ENCODE data around the gene ERBB4. TPM values are rescaled to one million over a fixed set of nuclear protein-coding genes. Genes with fewer than 3 reads are reported as not detected.

Gene ERBB4
- polyA plus RNA-seq, 2 of the 4 experiments (the other 2 are of a cell fraction): not detected

GRCh38 chr2:211996857-211997256 lies 541.7 kb downstream of the ERBB4 start:
- ATAC-seq (no peak), DNase-seq (ENCODE audit: low read depth in 1 of 2, low spot score in 1 of 2) (no peak), FAIRE-seq (no peak)
- Histone ChIP-seq H3K27ac (no peak overlapping the region), H3K4me1 (no peaks in the 10 kb centered on the region), H3K4me2 (no peak overlapping the region), H3K9me3 (no peaks in the 10 kb centered on the region), H3K4me3 (no peak overlapping the region)
- WGBS (ENCODE audit: missing lambda C conversion rate): 29% methylated on average over 4 of the region's 4 CpGs
- TF ChIP-seq SREBF2 (IDR thresholded peaks at IDR 0.05) (no peak), RARB (CRISPR knock-in tag; IDR thresholded peaks at IDR 0.05) (no peak), REST (IDR thresholded peaks at IDR 0.05) (no peak)
- POLR2A ChIA-PET: no interaction called here
- CTCF ChIA-PET: no interaction called here

GRCh38 chr2:211994806-211995205 lies 543.8 kb downstream of the ERBB4 start:
- H3K27ac ChIP-seq: no peak overlapping the region
- 37% methylated on average over 2 of the region's 2 CpGs for whole genome bisulfite sequencing (ENCODE audit: missing lambda C conversion rate)
- DNase-seq (ENCODE audit: low read depth in 1 of 2, low spot score in 1 of 2) (no peak), ATAC-seq (no peak), FAIRE-seq (no peak)
- ChIA-PET POLR2A (no interaction called here), CTCF (no interaction called here)
- H3K4me3 ChIP-seq: no peak overlapping the region
- H3K9me3 ChIP-seq: no peaks in the 10 kb centered on the region
- no peak overlapping the region for H3K4me2 ChIP-seq
- TF ChIP-seq EP300 (IDR thresholded peaks at IDR 0.05) (no peak), NR3C1 (IDR thresholded peaks at IDR 0.05) (no peak), NFE2L2 (conservative IDR thresholded peaks at IDR 0.05; ENCODE audit: low read length) (no peak), ZNF302 (CRISPR knock-in tag; IDR thresholded peaks at IDR 0.05) (no peak), KDM5A (IDR thresholded peaks at IDR 0.05) (no peak), FOSL2 (IDR thresholded peaks at IDR 0.05) (no peak), FOSL2 (CRISPR knock-in tag; IDR thresholded peaks at IDR 0.05) (no peak), KDM1A (IDR thresholded peaks at IDR 0.05; ENCODE audit: low read depth) (no peak), MAX (IDR thresholded peaks at IDR 0.05) (no peak), BHLHE40 (IDR thresholded peaks at IDR 0.05; ENCODE audit: low read depth, low read length) (no peak), USF2 (IDR thresholded peaks at IDR 0.05) (no peak), CBX8 (IDR thresholded peaks at IDR 0.05) (no peak), PHF8 (IDR thresholded peaks at IDR 0.05; ENCODE audit: borderline replicate concordance, low read depth) (no peak), JUNB (IDR thresholded peaks at IDR 0.05) (no peak), RFX5 (IDR thresholded peaks at IDR 0.05) (no peak), TFCP2L1 (CRISPR knock-in tag; IDR thresholded peaks at IDR 0.05) (no peak), ATOH8 (CRISPR knock-in tag; IDR thresholded peaks at IDR 0.05; ENCODE audit: low read depth) (no peak)
- no peaks in the 10 kb centered on the region for H3K4me1 ChIP-seq

- ChIA-PET CTCF (no interaction called here), POLR2A (no interaction called here)
- TF ChIP-seq EHF (CRISPR knock-in tag; IDR thresholded peaks at IDR 0.05): no peak
- 11% methylated on average over 1 of the region's 1 CpG for WGBS (ENCODE audit: missing lambda C conversion rate)
- no peak for DNase-seq (ENCODE audit: low read depth in 1 of 2, low spot score in 1 of 2)
- Histone ChIP-seq H3K4me1 (no peaks in the 10 kb centered on the region), H3K4me3 (no peak overlapping the region), H3K4me2 (no peak overlapping the region), H3K9me3 (no peaks in the 10 kb centered on the region), H3K27ac (no peak overlapping the region)
- no peak for FAIRE-seq
- ATAC-seq: no peak
Measured at GRCh38 chr2:211990335-211990734, 548.3 kb downstream of the ERBB4 start.
